ENCODE results near the gene NFATC1.

DNA sequence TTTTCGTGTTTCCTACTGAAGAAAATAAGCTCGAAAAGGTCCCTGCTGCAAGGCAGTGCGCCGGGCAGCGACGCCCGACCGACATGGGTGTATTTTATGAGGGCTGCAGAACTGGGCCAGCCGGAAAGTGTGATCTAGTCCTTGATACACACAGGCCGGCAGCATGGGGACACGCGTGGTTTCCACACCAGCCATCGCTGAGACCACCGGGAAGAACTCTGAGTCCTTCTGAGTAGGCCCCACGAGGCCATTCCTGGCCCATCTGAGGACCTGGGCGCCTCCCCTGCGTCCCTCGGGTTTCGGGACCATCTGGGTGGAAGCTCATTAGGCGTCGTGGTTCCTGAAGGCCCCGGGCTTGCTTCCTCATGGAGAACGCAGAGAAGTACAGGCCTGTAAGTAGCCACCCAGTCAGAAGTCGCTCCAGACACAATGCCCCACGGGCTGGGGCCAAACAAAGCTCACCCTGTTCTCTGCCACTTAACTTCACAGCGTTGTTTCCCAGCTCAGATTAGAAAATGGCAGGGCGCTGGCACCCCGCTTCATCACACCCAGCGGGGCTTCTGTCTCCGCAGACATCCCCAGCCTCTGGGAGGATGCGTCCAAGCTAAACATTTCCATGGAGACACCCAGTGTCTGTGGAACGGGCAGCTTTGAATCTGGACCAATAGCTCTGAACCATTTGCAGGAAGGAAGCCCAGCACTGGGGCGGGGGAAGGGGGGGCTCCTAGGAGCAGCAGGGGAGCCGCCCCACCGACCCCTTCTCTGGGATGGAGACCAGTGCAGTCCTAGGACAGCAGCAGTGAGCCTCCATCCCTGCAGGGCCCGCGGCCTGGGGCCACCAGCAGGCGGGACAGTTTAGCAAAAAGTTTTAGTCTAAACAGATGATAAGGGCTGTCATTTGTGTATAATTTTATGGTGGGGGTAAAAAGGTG lies 2.4 kb downstream of the NFATC1 start:
- TF ChIP-seq OSR1 (CRISPR knock-in tag; IDR thresholded peaks at IDR 0.05) (no peak), SNAI2 (CRISPR knock-in tag; IDR thresholded peaks at IDR 0.05) (no peak), RARB (CRISPR knock-in tag; IDR thresholded peaks at IDR 0.05) (no peak), ZFP30 (CRISPR knock-in tag; IDR thresholded peaks at IDR 0.05) (no peak), PPARA (CRISPR knock-in tag; IDR thresholded peaks at IDR 0.05; ENCODE audit: borderline replicate concordance) (no peak), ISL1 (CRISPR knock-in tag; IDR thresholded peaks at IDR 0.05) (no peak), ESRRG (CRISPR knock-in tag; IDR thresholded peaks at IDR 0.05) (no peak), ZC3H10 (CRISPR knock-in tag; IDR thresholded peaks at IDR 0.05) (no peak), ZNF70 (CRISPR knock-in tag; IDR thresholded peaks at IDR 0.05) (no peak), ARNTL (CRISPR knock-in tag; IDR thresholded peaks at IDR 0.05; ENCODE audit: borderline replicate concordance, low read depth) (no peak)
- TF ChIP-seq, protein P1, sequence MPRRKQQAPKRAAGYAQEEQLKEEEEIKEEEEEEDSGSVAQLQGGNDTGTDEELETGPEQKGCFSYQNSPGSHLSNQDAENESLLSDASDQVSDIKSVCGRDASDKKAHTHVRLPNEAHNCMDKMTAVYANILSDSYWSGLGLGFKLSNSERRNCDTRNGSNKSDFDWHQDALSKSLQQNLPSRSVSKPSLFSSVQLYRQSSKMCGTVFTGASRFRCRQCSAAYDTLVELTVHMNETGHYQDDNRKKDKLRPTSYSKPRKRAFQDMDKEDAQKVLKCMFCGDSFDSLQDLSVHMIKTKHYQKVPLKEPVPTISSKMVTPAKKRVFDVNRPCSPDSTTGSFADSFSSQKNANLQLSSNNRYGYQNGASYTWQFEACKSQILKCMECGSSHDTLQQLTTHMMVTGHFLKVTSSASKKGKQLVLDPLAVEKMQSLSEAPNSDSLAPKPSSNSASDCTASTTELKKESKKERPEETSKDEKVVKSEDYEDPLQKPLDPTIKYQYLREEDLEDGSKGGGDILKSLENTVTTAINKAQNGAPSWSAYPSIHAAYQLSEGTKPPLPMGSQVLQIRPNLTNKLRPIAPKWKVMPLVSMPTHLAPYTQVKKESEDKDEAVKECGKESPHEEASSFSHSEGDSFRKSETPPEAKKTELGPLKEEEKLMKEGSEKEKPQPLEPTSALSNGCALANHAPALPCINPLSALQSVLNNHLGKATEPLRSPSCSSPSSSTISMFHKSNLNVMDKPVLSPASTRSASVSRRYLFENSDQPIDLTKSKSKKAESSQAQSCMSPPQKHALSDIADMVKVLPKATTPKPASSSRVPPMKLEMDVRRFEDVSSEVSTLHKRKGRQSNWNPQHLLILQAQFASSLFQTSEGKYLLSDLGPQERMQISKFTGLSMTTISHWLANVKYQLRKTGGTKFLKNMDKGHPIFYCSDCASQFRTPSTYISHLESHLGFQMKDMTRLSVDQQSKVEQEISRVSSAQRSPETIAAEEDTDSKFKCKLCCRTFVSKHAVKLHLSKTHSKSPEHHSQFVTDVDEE (CRISPR knock-in tag; IDR thresholded peaks at IDR 0.05): no peak
- TF ChIP-seq, protein P2, sequence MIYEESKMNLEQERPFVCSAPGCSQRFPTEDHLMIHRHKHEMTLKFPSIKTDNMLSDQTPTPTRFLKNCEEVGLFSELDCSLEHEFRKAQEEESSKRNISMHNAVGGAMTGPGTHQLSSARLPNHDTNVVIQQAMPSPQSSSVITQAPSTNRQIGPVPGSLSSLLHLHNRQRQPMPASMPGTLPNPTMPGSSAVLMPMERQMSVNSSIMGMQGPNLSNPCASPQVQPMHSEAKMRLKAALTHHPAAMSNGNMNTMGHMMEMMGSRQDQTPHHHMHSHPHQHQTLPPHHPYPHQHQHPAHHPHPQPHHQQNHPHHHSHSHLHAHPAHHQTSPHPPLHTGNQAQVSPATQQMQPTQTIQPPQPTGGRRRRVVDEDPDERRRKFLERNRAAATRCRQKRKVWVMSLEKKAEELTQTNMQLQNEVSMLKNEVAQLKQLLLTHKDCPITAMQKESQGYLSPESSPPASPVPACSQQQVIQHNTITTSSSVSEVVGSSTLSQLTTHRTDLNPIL (CRISPR knock-in tag; IDR thresholded peaks at IDR 0.05; ENCODE audit: low read depth): no peak
